ENCODE results near the gene PRIM1. TPM values are rescaled to one million over a fixed set of nuclear protein-coding genes. Genes with fewer than 3 reads are reported as not detected.
"Not testable (repeated sequence)": the region's sequence is repeated elsewhere in the genome, so short reads cannot be mapped to it uniquely, and the experiment has no call there.

PRIM1 gene
- total and polyA plus RNA-seq, 2 of the 4 experiments (the other 2 are of a cell fraction): 8.6 to 12.0 TPM

- Histone ChIP-seq H3K4ac (ENCODE audit: low read depth, low read length) (no peak overlapping the region), H3K56ac (ENCODE audit: extremely low read depth, insufficient read depth, low read length) (no peak overlapping the region), H3K18ac (ENCODE audit: low read depth, low read length) (no peak overlapping the region), H3K36me3 (ENCODE audit: control insufficient read depth, insufficient read depth, low read length) (no peaks in the 10 kb centered on the region), H4K5ac (ENCODE audit: low read depth, low read length) (no peak overlapping the region), H3K4me3 (ENCODE audit: insufficient read depth, low read depth, low read length) (no peak overlapping the region), H3K27ac (ENCODE audit: insufficient read depth, low read length) (no peak overlapping the region), H3K23ac (ENCODE audit: low read depth, low read length) (no peak overlapping the region), H3K9me3 (ENCODE audit: control insufficient read depth, insufficient read depth, low read length) (peaks cover 4% of the 10 kb centered on the region; the same call in 1 of the 2 replicates), H3K14ac (replicated peaks; ENCODE audit: low read depth, low read length) (no peak overlapping the region), H2BK15ac (ENCODE audit: low read depth, low read length) (no peak overlapping the region), H3K27me3 (ENCODE audit: control insufficient read depth, insufficient read depth, low read length) (no peaks in the 10 kb centered on the region), H2BK5ac (ENCODE audit: low read depth, low read length, poor library complexity, severe bottlenecking) (no peak overlapping the region), H4K20me1 (ENCODE audit: insufficient read depth, low read length) (no peaks in the 10 kb centered on the region), H2AK9ac (replicated peaks; ENCODE audit: low read depth, low read length, poor library complexity) (no peak overlapping the region), H2BK120ac (ENCODE audit: low read depth, low read length) (no peak overlapping the region), H2BK20ac (ENCODE audit: low read depth, low read length) (no peak overlapping the region), H3K9me1 (ENCODE audit: insufficient read depth, low read length) (no peaks in the 10 kb centered on the region), H3K9ac (ENCODE audit: low read depth, low read length) (no peak overlapping the region), H3K4me1 (ENCODE audit: control insufficient read depth, insufficient read depth, low read length) (no peaks in the 10 kb centered on the region), H2AK5ac (ENCODE audit: low read depth, low read length) (no peak overlapping the region), H4K8ac (ENCODE audit: low read depth in 2 of 2, low read length in 2 of 2) (no peak overlapping the region), H3K79me1 (ENCODE audit: low read depth in 1 of 2, low read length in 2 of 2) (peaks cover 0 to 5% of the 10 kb centered on the region in 2 experiments; a peak in 2 of 4 replicates), H3K4me2 (ENCODE audit: low read depth, low read length) (no peak overlapping the region), H2AFZ (replicated peaks; ENCODE audit: low read length, poor library complexity) (no peak overlapping the region), H4K91ac (ENCODE audit: insufficient read depth, low read depth, low read length) (no peak overlapping the region)
- intact Hi-C loops (cut with micrococcal nuclease) (no loop called here), in situ Hi-C loops (cut with MboI; ENCODE audit: low sequenced_read_pairs) (loop anchor here (10.0 kb wide), 1 partner anchor 311 kb away; no protein-coding TSS in a partner anchor), dilution Hi-C loops (cut with HindIII; ENCODE audit: low sequenced_read_pairs, unreplicated experiment) (no loop called here)
- ChIA-PET CTCF (interaction anchor here (0.6 to 0.7 kb wide), 3 partner anchors 29 to 107 kb away, joined by 3 to 7 read pairs (median 7); no protein-coding TSS in a partner anchor), POLR2A (ENCODE audit: unreplicated experiment) (no interaction called here)
- no peak for ATAC-seq (ENCODE audit: low read depth)
- BruUV-seq (replicated peaks): no TSS peak
- WGBS, 2 experiments (ENCODE audit: extremely low coverage in 2 of 2, insufficient read length in 1 of 2): no CpG with 5 or more reads among the region's 1 CpG
- DNase-seq: no peak
- no peak for TF ChIP-seq RAD21 (IDR thresholded peaks at IDR 0.05; ENCODE audit: low read length)
- no peak for TF ChIP-seq CTCF (conservative IDR thresholded peaks at IDR 0.05; ENCODE audit: low read depth, low read length)
Measured at GRCh38 chr12:56753566-56753965, 1.4 kb upstream of the PRIM1 start.

- H3K14ac ChIP-seq (replicated peaks; ENCODE audit: low read depth, low read length); H2BK15ac ChIP-seq (ENCODE audit: low read depth, low read length); H3K4me1 ChIP-seq (ENCODE audit: control insufficient read depth, insufficient read depth, low read length); H2AK5ac ChIP-seq (ENCODE audit: low read depth, low read length); ATAC-seq (ENCODE audit: low read depth); intact Hi-C loops (cut with micrococcal nuclease); H3K79me1 ChIP-seq (ENCODE audit: low read depth in 1 of 2, low read length in 2 of 2); H3K9me3 ChIP-seq (ENCODE audit: control insufficient read depth, insufficient read depth, low read length); H3K18ac ChIP-seq (ENCODE audit: low read depth, low read length); H3K4me2 ChIP-seq (ENCODE audit: low read depth, low read length); BruUV-seq (replicated peaks); H3K23ac ChIP-seq (ENCODE audit: low read depth, low read length); H3K27ac ChIP-seq (ENCODE audit: insufficient read depth, low read length); H3K4me3 ChIP-seq (ENCODE audit: insufficient read depth, low read depth, low read length); CTCF ChIA-PET; H4K5ac ChIP-seq (ENCODE audit: low read depth, low read length); H2AK9ac ChIP-seq (replicated peaks; ENCODE audit: low read depth, low read length, poor library complexity); H3K36me3 ChIP-seq (ENCODE audit: control insufficient read depth, insufficient read depth, low read length); DNase-seq; POLR2A ChIA-PET (ENCODE audit: unreplicated experiment); H2BK120ac ChIP-seq (ENCODE audit: low read depth, low read length); H2BK5ac ChIP-seq (ENCODE audit: low read depth, low read length, poor library complexity, severe bottlenecking); dilution Hi-C loops (cut with HindIII; ENCODE audit: low sequenced_read_pairs, unreplicated experiment); H3K56ac ChIP-seq (ENCODE audit: extremely low read depth, insufficient read depth, low read length); H3K4ac ChIP-seq (ENCODE audit: low read depth, low read length); H4K8ac ChIP-seq (ENCODE audit: low read depth in 2 of 2, low read length in 2 of 2); H4K20me1 ChIP-seq (ENCODE audit: insufficient read depth, low read length); H3K27me3 ChIP-seq (ENCODE audit: control insufficient read depth, insufficient read depth, low read length); H3K9ac ChIP-seq (ENCODE audit: low read depth, low read length); H4K91ac ChIP-seq (ENCODE audit: insufficient read depth, low read depth, low read length); H2BK20ac ChIP-seq (ENCODE audit: low read depth, low read length); H2AFZ ChIP-seq (replicated peaks; ENCODE audit: low read length, poor library complexity); H3K9me1 ChIP-seq (ENCODE audit: insufficient read depth, low read length): not testable (repeated sequence)
- in situ Hi-C loops (cut with MboI; ENCODE audit: low sequenced_read_pairs): loop anchor here (10.0 kb wide), 1 partner anchor 314 kb away; no protein-coding TSS in a partner anchor
- 100% methylated on average over 8 of the region's 13 CpGs; no CpG with 5 or more reads in 1 of the 2 experiments for WGBS, 2 experiments (ENCODE audit: extremely low coverage in 2 of 2, insufficient read length in 1 of 2)
Measured at GRCh38 chr12:56750596-56750995, 1.5 kb downstream of the PRIM1 start.

Measured in IMR-90 (cell line).